MM.1S (cell line): ENCODE data around the gene REC114.

Experiments
- DNase-seq: peaks from one replicate; pipeline ENCODE4 v3.0.0-alpha.2; 2015
- H2AFZ ChIP-seq: fragments of 300-600 bp; sonication (generic); 2 replicates; pipeline ENCODE4 v1.6.0; 2016; ENCODE audit warnings: antibody characterized with exemption, low read length
- H3F3A ChIP-seq: fragments of 300-600 bp; sonication (generic); 2 replicates; pipeline ENCODE4 v1.6.1; 2016; ENCODE audit warnings: mild to moderate bottlenecking, antibody characterized with exemption, low read length, moderate library complexity, mixed read lengths; ENCODE audit not compliant: insufficient read depth
- H3K27ac ChIP-seq: fragments of 300-600 bp; sonication (generic); 2 replicates; pipeline ENCODE4 v1.5.1; 2016; ENCODE audit warnings: mild to moderate bottlenecking, low read length
- H3K27me3 ChIP-seq: fragments of 300-600 bp; sonication (generic); replicated peaks from 2 replicates; pipeline ENCODE4 v1.6.0; 2016; ENCODE audit warnings: low read length; ENCODE audit not compliant: insufficient read depth
- H3K36me3 ChIP-seq: fragments of 300-600 bp; sonication (generic); replicated peaks from 2 replicates; pipeline ENCODE4 v1.6.1; 2016; ENCODE audit warnings: mild to moderate bottlenecking, low read length, mixed read lengths; ENCODE audit not compliant: insufficient read depth
- H3K4me1 ChIP-seq: fragments of 300-600 bp; sonication (generic); 2 replicates; pipeline ENCODE4 v1.6.1; 2016; ENCODE audit warnings: low read length, mixed read lengths
- H3K4me2 ChIP-seq: fragments of 300-600 bp; sonication (generic); 2 replicates; pipeline ENCODE4 v1.6.0; 2016; ENCODE audit warnings: low read depth, low read length
- H3K4me3 ChIP-seq: fragments of 300-600 bp; sonication (generic); 2 replicates; pipeline ENCODE4 v1.5.1; 2016; ENCODE audit warnings: low read length, mixed read lengths
- H3K79me2 ChIP-seq: fragments of 300-600 bp; sonication (generic); 2 replicates; pipeline ENCODE4 v1.6.1; 2016; ENCODE audit warnings: mixed run types, low read length, mixed read lengths
- H3K9ac ChIP-seq: fragments of 300-600 bp; sonication (generic); 2 replicates; pipeline ENCODE4 v1.6.1; 2016; ENCODE audit warnings: low read length, mixed read lengths
- H3K9me2 ChIP-seq: fragments of 300-600 bp; sonication (generic); replicated peaks from 2 replicates; pipeline ENCODE4 v1.6.1; 2016; ENCODE audit warnings: mild to moderate bottlenecking, low read length, mixed read lengths; ENCODE audit not compliant: insufficient read depth
- H3K9me3 ChIP-seq: fragments of 300-600 bp; sonication (generic); replicated peaks from 2 replicates; pipeline ENCODE4 v1.6.1; 2016; ENCODE audit warnings: mild to moderate bottlenecking, low read length, mixed read lengths; ENCODE audit not compliant: insufficient read depth
- H4K20me1 ChIP-seq: fragments of 300-600 bp; sonication (generic); 2 replicates; pipeline ENCODE4 v1.6.1; 2016; ENCODE audit warnings: mild to moderate bottlenecking, low read length, moderate library complexity, mixed read lengths; ENCODE audit not compliant: insufficient read depth
- EZH2 ChIP-seq: fragments of 300-600 bp; sonication (generic); optimal IDR thresholded peaks from 2 replicates; pipeline ENCODE3; 2017; ENCODE audit warnings: low read depth, mild to moderate bottlenecking, antibody characterized with exemption, low read length, mixed read lengths
- EZH2phosphoT487 ChIP-seq: fragments of 300-600 bp; sonication (generic); IDR thresholded peaks from 2 replicates; pipeline ENCODE4 v1.6.1; 2018; ENCODE audit warnings: antibody characterized with exemption, low read length
- TF ChIP-seq, protein P1 (sequence below): fragments of 300-600 bp; sonication (generic); IDR thresholded peaks from 2 replicates; pipeline ENCODE4 v1.5.1; 2016; ENCODE audit warnings: antibody characterized with exemption, low read length, mixed read lengths

REC114 gene

GRCh38 chr15:73518876-73519733, 76.1 kb downstream of the REC114 start:
- no peaks in the 10 kb centered on the region for H3K27me3 ChIP-seq
- no peak for DNase-seq
- no peak overlapping the region for H3K9ac ChIP-seq

GRCh38 chr15:73522011-73522410, 79.0 kb downstream of the REC114 start:
- H3K9ac ChIP-seq = no peak overlapping the region
- DNase-seq = no peak
- no peak overlapping the region for H3K4me2 ChIP-seq
- H3F3A ChIP-seq = no peaks in the 10 kb centered on the region
- no peaks in the 10 kb centered on the region for H3K27me3 ChIP-seq
- no peaks in the 10 kb centered on the region for H3K36me3 ChIP-seq
- H3K4me1 ChIP-seq = peaks cover 6% of the 10 kb centered on the region
- TF ChIP-seq EZH2phosphoT487 = no peak
- TF ChIP-seq, protein P1, sequence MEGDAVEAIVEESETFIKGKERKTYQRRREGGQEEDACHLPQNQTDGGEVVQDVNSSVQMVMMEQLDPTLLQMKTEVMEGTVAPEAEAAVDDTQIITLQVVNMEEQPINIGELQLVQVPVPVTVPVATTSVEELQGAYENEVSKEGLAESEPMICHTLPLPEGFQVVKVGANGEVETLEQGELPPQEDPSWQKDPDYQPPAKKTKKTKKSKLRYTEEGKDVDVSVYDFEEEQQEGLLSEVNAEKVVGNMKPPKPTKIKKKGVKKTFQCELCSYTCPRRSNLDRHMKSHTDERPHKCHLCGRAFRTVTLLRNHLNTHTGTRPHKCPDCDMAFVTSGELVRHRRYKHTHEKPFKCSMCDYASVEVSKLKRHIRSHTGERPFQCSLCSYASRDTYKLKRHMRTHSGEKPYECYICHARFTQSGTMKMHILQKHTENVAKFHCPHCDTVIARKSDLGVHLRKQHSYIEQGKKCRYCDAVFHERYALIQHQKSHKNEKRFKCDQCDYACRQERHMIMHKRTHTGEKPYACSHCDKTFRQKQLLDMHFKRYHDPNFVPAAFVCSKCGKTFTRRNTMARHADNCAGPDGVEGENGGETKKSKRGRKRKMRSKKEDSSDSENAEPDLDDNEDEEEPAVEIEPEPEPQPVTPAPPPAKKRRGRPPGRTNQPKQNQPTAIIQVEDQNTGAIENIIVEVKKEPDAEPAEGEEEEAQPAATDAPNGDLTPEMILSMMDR = no peak
- TF ChIP-seq EZH2 = no peak
- no peaks in the 10 kb centered on the region for H4K20me1 ChIP-seq
- H3K9me2 ChIP-seq = no peaks in the 10 kb centered on the region
- H2AFZ ChIP-seq = no peak overlapping the region
- H3K4me3 ChIP-seq = no peak overlapping the region
- H3K79me2 ChIP-seq = no peaks in the 10 kb centered on the region
- H3K27ac ChIP-seq = no peak overlapping the region
- H3K9me3 ChIP-seq = no peaks in the 10 kb centered on the region

More at GRCh38 chr15:73518876-73519733, 76.1 kb downstream of the REC114 start:
- H3K9me2 ChIP-seq = no peaks in the 10 kb centered on the region
- H3K79me2 ChIP-seq = no peaks in the 10 kb centered on the region
- H2AFZ ChIP-seq = no peak overlapping the region
- H3K36me3 ChIP-seq = no peaks in the 10 kb centered on the region
- no peak overlapping the region for H3K4me2 ChIP-seq
- peaks cover 6% of the 10 kb centered on the region for H3K4me1 ChIP-seq
- no peak overlapping the region for H3K4me3 ChIP-seq
- no peaks in the 10 kb centered on the region for H3F3A ChIP-seq
- no peaks in the 10 kb centered on the region for H4K20me1 ChIP-seq
- H3K9me3 ChIP-seq = no peaks in the 10 kb centered on the region
- no peak for TF ChIP-seq EZH2phosphoT487
- no peak overlapping the region for H3K27ac ChIP-seq

DNA sequence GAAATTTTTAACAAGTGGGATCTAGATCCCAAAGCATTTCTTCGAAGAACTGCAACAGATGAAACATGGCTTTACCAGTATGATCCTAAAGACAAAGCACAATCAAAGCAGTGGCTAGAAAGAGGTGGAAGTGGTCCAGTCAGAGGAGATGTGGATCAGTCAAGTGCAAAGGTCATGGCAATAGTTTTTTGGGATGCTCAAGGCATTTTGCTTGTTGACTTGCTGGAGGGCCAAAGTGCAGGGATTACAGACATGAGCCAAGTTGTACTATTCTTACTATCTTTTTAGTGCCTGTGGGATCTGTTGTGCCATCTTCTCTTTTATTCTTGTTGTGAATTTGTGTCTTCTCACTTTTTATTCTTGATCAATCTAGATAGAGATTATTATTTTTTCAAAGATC, 82.0 kb downstream of the REC114 start:
- no peak overlapping the region for H3K4me3 ChIP-seq
- no peaks in the 10 kb centered on the region for H3K4me1 ChIP-seq
- no peaks in the 10 kb centered on the region for H3K9me3 ChIP-seq
- DNase-seq = no peak
- no peaks in the 10 kb centered on the region for H3K36me3 ChIP-seq
- H3K9ac ChIP-seq = no peak overlapping the region
- TF ChIP-seq EZH2 = no peak
- no peak for TF ChIP-seq EZH2phosphoT487
- TF ChIP-seq, protein P1 = no peak
- no peaks in the 10 kb centered on the region for H3F3A ChIP-seq
- H3K79me2 ChIP-seq = no peaks in the 10 kb centered on the region
- no peaks in the 10 kb centered on the region for H4K20me1 ChIP-seq
- H3K9me2 ChIP-seq = no peaks in the 10 kb centered on the region
- H3K27me3 ChIP-seq = no peaks in the 10 kb centered on the region
- no peak overlapping the region for H3K4me2 ChIP-seq
- no peak overlapping the region for H2AFZ ChIP-seq
- no peak overlapping the region for H3K27ac ChIP-seq

- Histone ChIP-seq H3K9me2 (no peaks in the 10 kb centered on the region), H3K27ac (no peak overlapping the region), H4K20me1 (no peaks in the 10 kb centered on the region), H3K4me1 (no peaks in the 10 kb centered on the region), H2AFZ (no peak overlapping the region), H3K36me3 (no peaks in the 10 kb centered on the region), H3K9me3 (no peaks in the 10 kb centered on the region), H3K9ac (no peak overlapping the region), H3K79me2 (no peaks in the 10 kb centered on the region), H3K4me3 (no peak overlapping the region), H3F3A (no peaks in the 10 kb centered on the region), H3K27me3 (no peaks in the 10 kb centered on the region), H3K4me2 (no peak overlapping the region)
- DNase-seq = no peak
- no peak for TF ChIP-seq EZH2
- TF ChIP-seq, protein P1 = no peak
These were observed 84.6 kb downstream of the REC114 start for GRCh38 chr15:73527598-73527997.
